K562 (cell line): ENCODE measurements around the gene SLC30A4. TPM values are rescaled to one million over a fixed set of nuclear protein-coding genes. Genes with fewer than 3 reads are reported as not detected.

ENCODE experiments used
- DPF2 ChIP-seq: fragments of 450-650 bp; IDR thresholded peaks from 2 replicates; pipeline ENCODE4 v1.6.1; 2016
- EGR1 ChIP-seq: fragments of 450-650 bp; conservative IDR thresholded peaks from 2 replicates; pipeline ENCODE4 v1.6.1; 2017; ENCODE audit warnings: mild to moderate bottlenecking
- EWSR1 ChIP-seq: fragments of 450-650 bp; IDR thresholded peaks from 2 replicates; pipeline ENCODE4 v1.6.1; 2018; ENCODE audit warnings: borderline replicate concordance, mild to moderate bottlenecking, low read depth, moderate library complexity; ENCODE audit not compliant: partially characterized antibody
- GATAD2A ChIP-seq: fragments of 450-650 bp; IDR thresholded peaks from 2 replicates; pipeline ENCODE4 v1.6.1; 2017
- MYC ChIP-seq, 2 experiments: fragments of 250-450 bp in 1 of 2; sonication (Bioruptor Pico) in 1 of 2; IDR thresholded peaks; 2 replicates each; pipeline versions ENCODE4 v1.5.1 to v1.6.1; 2012 to 2021; ENCODE audit warnings: low read depth in 2 of 2, borderline replicate concordance in 1 of 2, improper control_type of control experiment in 1 of 2, low read length in 1 of 2, mild to moderate bottlenecking in 1 of 2, moderate library complexity in 1 of 2
- NBN ChIP-seq: fragments of 450-650 bp; IDR thresholded peaks from 2 replicates; pipeline ENCODE4 v1.6.1; 2016; ENCODE audit warnings: low read depth, mild to moderate bottlenecking
- RUNX1 ChIP-seq: sonication (generic); IDR thresholded peaks from 2 replicates; pipeline ENCODE4 v1.6.1; 2016; ENCODE audit warnings: antibody characterized with exemption, low read depth
- SIN3A ChIP-seq, 2 experiments: fragments of 150-350 bp in 1 of 2; IDR thresholded peaks; 2 replicates each; pipeline ENCODE4 v1.6.1; 2011 to 2016; ENCODE audit warnings: borderline replicate concordance in 2 of 2, low read depth in 2 of 2, low read length in 2 of 2, mild to moderate bottlenecking in 2 of 2, moderate library complexity in 2 of 2; ENCODE audit not compliant: control insufficient read depth in 1 of 2
- TAF15 ChIP-seq: fragments of 200-400 bp; formaldehyde crosslinking; IDR thresholded peaks from 2 replicates; pipeline ENCODE4 v1.6.1; 2017; ENCODE audit warnings: mild to moderate bottlenecking, low read depth, low read length, moderate library complexity
- TRIM24 ChIP-seq, 2 experiments: fragments of 450-650 bp; IDR thresholded peaks; 2 replicates each; pipeline ENCODE4 v1.6.1; 2016
- ZKSCAN3 ChIP-seq: fragments of 250-450 bp; sonication (Bioruptor Pico); IDR thresholded peaks from 2 replicates; pipeline ENCODE4 v1.4.0; 2020
- ZNF384 ChIP-seq: IDR thresholded peaks from 2 replicates; pipeline ENCODE4 v1.6.1; 2012; ENCODE audit warnings: low read depth, low read length, improper control_type of control experiment
- polyA plus RNA-seq, 8 experiments: library from polyadenylated mRNA; depleted of rRNA in 4 of 8; stranded (reverse) in 5 of 8; unstranded in 3 of 8; fragments of >200 nt; fragmentation: Nextera tagmentation in 2 of 8; fragmentation: Illumina TruSeq in 1 of 8; extraction: Ambion mirVana in 2 of 8; extraction: Trizol in 1 of 8; gene quantifications; 2 replicates each; pipeline versions ENCODE4 v1.2.1 to v1.2.3, GENCODE V29; 2011 to 2014; ENCODE audit warnings: inconsistent platforms in 1 of 8, missing spikeins in 1 of 8
- total RNA-seq, 7 experiments: library from RNA; depleted of rRNA in 6 of 7; stranded (reverse); fragments of >200 nt in 6 of 7; fragmentation: Illumina TruSeq in 2 of 7; extraction: Trizol in 2 of 7; gene quantifications; 2 replicates each; pipeline versions ENCODE4 v1.2.1 to v1.2.3, GENCODE V29; 2011 to 2021; ENCODE audit warnings: low replicate concordance in 1 of 7
- TF ChIP-seq, protein P1 (sequence below): fragments of 450-650 bp; IDR thresholded peaks from 2 replicates; pipeline ENCODE4 v1.6.1; 2017; ENCODE audit warnings: antibody characterized with exemption, mild to moderate bottlenecking
- TF ChIP-seq, protein P2 (sequence below): sonication (generic); formaldehyde crosslinking; IDR thresholded peaks from 2 replicates; pipeline ENCODE4 v1.9.0; 2022; ENCODE audit warnings: mild to moderate bottlenecking, missing genetic modification reagents
- TF ChIP-seq, protein P3 (sequence below): fragments of 450-650 bp; formaldehyde crosslinking; IDR thresholded peaks from 2 replicates; pipeline ENCODE4 v1.4.0; 2020; ENCODE audit warnings: mild to moderate bottlenecking, moderate library complexity
- TF ChIP-seq, protein P4 (sequence below): fragments of 450-650 bp; IDR thresholded peaks from 2 replicates; pipeline ENCODE4 v1.6.1; 2016; ENCODE audit warnings: mild to moderate bottlenecking
- TF ChIP-seq, protein P5 (sequence below): fragments of 250-450 bp; sonication (Bioruptor Pico); IDR thresholded peaks from 2 replicates; pipeline ENCODE4 v1.8.0; 2021; ENCODE audit warnings: moderate library complexity, mild to moderate bottlenecking, inconsistent platforms

The SLC30A4 gene
- total and polyA plus RNA-seq, 9 of the 15 experiments (the other 6 are each of a cell fraction or from before 2014, with no cell fraction given), result 0.21 to 0.73 (median 0.36) TPM

DNA sequence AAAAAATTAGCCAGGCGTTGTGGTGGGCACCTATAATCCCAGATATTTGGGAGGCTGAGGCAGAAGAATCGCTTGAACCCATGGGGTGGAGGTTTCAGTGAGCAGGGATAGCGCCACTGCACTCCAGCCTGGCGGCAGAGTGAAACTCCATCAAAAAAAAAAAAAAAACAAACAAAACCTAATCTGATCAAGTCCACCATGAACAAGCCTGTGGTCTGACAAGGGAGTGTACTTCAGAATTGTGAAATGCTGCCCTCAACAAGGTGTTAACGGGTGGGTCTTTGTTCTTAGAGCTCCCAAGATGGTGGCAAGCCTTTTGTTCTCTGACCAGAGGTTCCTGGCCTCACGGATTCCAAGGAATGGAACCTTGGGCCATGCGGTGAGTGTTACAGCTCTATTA, 24.2 kb upstream of the SLC30A4 start (continued):
- TF ChIP-seq, protein P1, sequence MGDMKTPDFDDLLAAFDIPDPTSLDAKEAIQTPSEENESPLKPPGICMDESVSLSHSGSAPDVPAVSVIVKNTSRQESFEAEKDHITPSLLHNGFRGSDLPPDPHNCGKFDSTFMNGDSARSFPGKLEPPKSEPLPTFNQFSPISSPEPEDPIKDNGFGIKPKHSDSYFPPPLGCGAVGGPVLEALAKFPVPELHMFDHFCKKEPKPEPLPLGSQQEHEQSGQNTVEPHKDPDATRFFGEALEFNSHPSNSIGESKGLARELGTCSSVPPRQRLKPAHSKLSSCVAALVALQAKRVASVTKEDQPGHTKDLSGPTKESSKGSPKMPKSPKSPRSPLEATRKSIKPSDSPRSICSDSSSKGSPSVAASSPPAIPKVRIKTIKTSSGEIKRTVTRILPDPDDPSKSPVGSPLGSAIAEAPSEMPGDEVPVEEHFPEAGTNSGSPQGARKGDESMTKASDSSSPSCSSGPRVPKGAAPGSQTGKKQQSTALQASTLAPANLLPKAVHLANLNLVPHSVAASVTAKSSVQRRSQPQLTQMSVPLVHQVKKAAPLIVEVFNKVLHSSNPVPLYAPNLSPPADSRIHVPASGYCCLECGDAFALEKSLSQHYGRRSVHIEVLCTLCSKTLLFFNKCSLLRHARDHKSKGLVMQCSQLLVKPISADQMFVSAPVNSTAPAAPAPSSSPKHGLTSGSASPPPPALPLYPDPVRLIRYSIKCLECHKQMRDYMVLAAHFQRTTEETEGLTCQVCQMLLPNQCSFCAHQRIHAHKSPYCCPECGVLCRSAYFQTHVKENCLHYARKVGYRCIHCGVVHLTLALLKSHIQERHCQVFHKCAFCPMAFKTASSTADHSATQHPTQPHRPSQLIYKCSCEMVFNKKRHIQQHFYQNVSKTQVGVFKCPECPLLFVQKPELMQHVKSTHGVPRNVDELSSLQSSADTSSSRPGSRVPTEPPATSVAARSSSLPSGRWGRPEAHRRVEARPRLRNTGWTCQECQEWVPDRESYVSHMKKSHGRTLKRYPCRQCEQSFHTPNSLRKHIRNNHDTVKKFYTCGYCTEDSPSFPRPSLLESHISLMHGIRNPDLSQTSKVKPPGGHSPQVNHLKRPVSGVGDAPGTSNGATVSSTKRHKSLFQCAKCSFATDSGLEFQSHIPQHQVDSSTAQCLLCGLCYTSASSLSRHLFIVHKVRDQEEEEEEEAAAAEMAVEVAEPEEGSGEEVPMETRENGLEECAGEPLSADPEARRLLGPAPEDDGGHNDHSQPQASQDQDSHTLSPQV, result no peak
- no peak for TF ChIP-seq SIN3A (IDR thresholded peaks at IDR 0.05; ENCODE audit: borderline replicate concordance in 2 of 2, control insufficient read depth in 1 of 2, low read depth in 2 of 2, low read length in 2 of 2)
- peak; percentile 31; the same call in 1 of the 2 replicates for TF ChIP-seq DPF2
- TF ChIP-seq TAF15, result no peak
- TF ChIP-seq ZKSCAN3, result no peak
- TF ChIP-seq, protein P2, sequence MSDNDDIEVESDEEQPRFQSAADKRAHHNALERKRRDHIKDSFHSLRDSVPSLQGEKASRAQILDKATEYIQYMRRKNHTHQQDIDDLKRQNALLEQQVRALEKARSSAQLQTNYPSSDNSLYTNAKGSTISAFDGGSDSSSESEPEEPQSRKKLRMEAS (CRISPR knock-in tag), result no peak
- TF ChIP-seq, protein P3, sequence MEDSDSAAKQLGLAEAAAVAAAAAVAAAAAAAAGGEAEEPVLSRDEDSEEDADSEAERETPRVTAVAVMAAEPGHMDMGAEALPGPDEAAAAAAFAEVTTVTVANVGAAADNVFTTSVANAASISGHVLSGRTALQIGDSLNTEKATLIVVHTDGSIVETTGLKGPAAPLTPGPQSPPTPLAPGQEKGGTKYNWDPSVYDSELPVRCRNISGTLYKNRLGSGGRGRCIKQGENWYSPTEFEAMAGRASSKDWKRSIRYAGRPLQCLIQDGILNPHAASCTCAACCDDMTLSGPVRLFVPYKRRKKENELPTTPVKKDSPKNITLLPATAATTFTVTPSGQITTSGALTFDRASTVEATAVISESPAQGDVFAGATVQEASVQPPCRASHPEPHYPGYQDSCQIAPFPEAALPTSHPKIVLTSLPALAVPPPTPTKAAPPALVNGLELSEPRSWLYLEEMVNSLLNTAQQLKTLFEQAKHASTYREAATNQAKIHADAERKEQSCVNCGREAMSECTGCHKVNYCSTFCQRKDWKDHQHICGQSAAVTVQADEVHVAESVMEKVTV, result no peak
- TF ChIP-seq, protein P4, sequence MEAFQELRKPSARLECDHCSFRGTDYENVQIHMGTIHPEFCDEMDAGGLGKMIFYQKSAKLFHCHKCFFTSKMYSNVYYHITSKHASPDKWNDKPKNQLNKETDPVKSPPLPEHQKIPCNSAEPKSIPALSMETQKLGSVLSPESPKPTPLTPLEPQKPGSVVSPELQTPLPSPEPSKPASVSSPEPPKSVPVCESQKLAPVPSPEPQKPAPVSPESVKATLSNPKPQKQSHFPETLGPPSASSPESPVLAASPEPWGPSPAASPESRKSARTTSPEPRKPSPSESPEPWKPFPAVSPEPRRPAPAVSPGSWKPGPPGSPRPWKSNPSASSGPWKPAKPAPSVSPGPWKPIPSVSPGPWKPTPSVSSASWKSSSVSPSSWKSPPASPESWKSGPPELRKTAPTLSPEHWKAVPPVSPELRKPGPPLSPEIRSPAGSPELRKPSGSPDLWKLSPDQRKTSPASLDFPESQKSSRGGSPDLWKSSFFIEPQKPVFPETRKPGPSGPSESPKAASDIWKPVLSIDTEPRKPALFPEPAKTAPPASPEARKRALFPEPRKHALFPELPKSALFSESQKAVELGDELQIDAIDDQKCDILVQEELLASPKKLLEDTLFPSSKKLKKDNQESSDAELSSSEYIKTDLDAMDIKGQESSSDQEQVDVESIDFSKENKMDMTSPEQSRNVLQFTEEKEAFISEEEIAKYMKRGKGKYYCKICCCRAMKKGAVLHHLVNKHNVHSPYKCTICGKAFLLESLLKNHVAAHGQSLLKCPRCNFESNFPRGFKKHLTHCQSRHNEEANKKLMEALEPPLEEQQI, result no peak
- TF ChIP-seq EGR1, result no peak
- TF ChIP-seq, protein P5, sequence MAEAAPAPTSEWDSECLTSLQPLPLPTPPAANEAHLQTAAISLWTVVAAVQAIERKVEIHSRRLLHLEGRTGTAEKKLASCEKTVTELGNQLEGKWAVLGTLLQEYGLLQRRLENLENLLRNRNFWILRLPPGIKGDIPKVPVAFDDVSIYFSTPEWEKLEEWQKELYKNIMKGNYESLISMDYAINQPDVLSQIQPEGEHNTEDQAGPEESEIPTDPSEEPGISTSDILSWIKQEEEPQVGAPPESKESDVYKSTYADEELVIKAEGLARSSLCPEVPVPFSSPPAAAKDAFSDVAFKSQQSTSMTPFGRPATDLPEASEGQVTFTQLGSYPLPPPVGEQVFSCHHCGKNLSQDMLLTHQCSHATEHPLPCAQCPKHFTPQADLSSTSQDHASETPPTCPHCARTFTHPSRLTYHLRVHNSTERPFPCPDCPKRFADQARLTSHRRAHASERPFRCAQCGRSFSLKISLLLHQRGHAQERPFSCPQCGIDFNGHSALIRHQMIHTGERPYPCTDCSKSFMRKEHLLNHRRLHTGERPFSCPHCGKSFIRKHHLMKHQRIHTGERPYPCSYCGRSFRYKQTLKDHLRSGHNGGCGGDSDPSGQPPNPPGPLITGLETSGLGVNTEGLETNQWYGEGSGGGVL (CRISPR knock-in tag), result no peak
- TF ChIP-seq EWSR1, result no peak
- TF ChIP-seq RUNX1, result no peak
- no peak for TF ChIP-seq GATAD2A
- no peak for TF ChIP-seq TRIM24 (IDR thresholded peaks at IDR 0.05)
- TF ChIP-seq ZNF384, result peak; percentile 92
- no peak for TF ChIP-seq NBN
- TF ChIP-seq MYC (IDR thresholded peaks at IDR 0.05; ENCODE audit: low read depth, low read length), result no peak
- TF ChIP-seq MYC (CRISPR knock-in tag; IDR thresholded peaks at IDR 0.05; ENCODE audit: borderline replicate concordance, low read depth), result no peak
